PFSK-1 (cell line): ENCODE results near the gene ITGBL1.

Experiments
- FOXP2 ChIP-seq: optimal IDR thresholded peaks from 2 replicates; pipeline ENCODE3; 2011; ENCODE audit warnings: borderline replicate concordance, control low read depth, inconsistent platforms; ENCODE audit not compliant: insufficient read depth; ENCODE audit errors: extremely low read length, extremely low read depth
- POLR2AphosphoS5 ChIP-seq: IDR thresholded peaks from 2 replicates; pipeline ENCODE4 v1.6.1; 2012; ENCODE audit warnings: low read depth, mild to moderate bottlenecking, control low read depth, low read length, moderate library complexity
- SIN3A ChIP-seq: IDR thresholded peaks from 2 replicates; pipeline ENCODE4 v1.6.1; 2012; ENCODE audit warnings: mild to moderate bottlenecking, low read length, moderate library complexity, borderline replicate concordance; ENCODE audit not compliant: insufficient read depth
- TAF1 ChIP-seq: IDR thresholded peaks from 2 replicates; pipeline ENCODE4 v1.6.1; 2012; ENCODE audit warnings: low read length, control low read depth, borderline replicate concordance; ENCODE audit not compliant: insufficient read depth
- TF ChIP-seq, protein P1 (sequence below), 2 experiments: IDR thresholded peaks; 2 replicates each; pipeline versions ENCODE4 v1.6.1 to v1.8.0; 2011 to 2012; ENCODE audit warnings: low read depth in 2 of 2, low read length in 2 of 2, control low read depth in 1 of 2, inconsistent platforms in 1 of 2, mild to moderate bottlenecking in 1 of 2, moderate library complexity in 1 of 2; ENCODE audit not compliant: insufficient read depth in 1 of 2

The ITGBL1 gene

DNA sequence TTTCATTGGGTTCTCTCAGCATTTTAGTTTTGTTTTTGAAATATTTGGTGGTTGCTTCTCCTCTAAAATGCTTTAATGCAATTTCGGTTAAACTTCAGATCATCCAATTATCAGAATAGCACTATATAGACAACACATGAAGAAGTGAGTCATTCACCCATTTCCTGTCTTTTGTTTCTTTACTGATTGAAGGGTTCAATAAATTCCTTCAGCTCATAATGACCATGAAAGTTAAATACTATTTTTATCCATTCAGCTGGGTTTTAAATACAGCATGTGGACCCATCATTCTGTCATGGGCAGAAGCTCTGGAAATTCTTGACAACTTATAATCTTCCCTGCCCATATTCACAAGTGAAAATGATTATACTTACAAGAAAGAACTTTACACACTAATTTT is 187.2 kb downstream of the ITGBL1 start:
- TF ChIP-seq FOXP2 (no peak), POLR2AphosphoS5 (no peak), TAF1 (no peak), SIN3A (no peak)
- TF ChIP-seq, protein P1, sequence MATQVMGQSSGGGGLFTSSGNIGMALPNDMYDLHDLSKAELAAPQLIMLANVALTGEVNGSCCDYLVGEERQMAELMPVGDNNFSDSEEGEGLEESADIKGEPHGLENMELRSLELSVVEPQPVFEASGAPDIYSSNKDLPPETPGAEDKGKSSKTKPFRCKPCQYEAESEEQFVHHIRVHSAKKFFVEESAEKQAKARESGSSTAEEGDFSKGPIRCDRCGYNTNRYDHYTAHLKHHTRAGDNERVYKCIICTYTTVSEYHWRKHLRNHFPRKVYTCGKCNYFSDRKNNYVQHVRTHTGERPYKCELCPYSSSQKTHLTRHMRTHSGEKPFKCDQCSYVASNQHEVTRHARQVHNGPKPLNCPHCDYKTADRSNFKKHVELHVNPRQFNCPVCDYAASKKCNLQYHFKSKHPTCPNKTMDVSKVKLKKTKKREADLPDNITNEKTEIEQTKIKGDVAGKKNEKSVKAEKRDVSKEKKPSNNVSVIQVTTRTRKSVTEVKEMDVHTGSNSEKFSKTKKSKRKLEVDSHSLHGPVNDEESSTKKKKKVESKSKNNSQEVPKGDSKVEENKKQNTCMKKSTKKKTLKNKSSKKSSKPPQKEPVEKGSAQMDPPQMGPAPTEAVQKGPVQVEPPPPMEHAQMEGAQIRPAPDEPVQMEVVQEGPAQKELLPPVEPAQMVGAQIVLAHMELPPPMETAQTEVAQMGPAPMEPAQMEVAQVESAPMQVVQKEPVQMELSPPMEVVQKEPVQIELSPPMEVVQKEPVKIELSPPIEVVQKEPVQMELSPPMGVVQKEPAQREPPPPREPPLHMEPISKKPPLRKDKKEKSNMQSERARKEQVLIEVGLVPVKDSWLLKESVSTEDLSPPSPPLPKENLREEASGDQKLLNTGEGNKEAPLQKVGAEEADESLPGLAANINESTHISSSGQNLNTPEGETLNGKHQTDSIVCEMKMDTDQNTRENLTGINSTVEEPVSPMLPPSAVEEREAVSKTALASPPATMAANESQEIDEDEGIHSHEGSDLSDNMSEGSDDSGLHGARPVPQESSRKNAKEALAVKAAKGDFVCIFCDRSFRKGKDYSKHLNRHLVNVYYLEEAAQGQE (IDR thresholded peaks at IDR 0.05; ENCODE audit: insufficient read depth in 1 of 2, low read depth in 2 of 2, low read length in 2 of 2), result no peak

DNA sequence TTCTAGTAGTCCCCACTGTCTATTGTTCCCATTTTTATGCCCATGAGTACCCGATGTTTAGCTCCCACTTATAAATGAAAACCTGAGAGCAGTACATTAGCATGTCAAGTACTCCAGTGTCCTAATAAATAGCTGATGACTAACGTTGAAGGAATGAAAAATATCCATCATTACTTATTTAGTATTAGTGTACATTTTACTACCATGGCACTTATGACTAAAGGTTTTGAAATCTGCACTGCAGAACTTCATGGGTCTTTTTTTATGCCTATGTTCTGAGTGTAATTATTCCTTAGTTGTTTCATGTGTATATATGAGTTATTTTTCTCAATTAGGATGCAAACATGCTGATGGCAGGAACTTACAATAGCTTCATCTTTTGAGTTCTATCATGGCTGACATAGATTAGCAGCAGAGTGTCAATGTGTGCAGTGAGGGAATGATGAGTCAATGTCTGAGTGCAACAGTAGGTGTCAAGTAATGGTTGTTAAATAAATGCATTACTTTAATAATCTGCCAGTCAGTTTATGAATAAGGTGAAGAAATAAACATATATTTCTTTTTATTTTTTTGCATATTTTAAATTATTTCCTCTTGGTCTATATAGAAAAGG is 188.4 kb downstream of the ITGBL1 start:
- TF ChIP-seq, protein P1 (IDR thresholded peaks at IDR 0.05; ENCODE audit: insufficient read depth in 1 of 2, low read depth in 2 of 2, low read length in 2 of 2), result no peak
- TF ChIP-seq TAF1, result no peak
- TF ChIP-seq SIN3A, result no peak
- no peak for TF ChIP-seq POLR2AphosphoS5
- no peak for TF ChIP-seq FOXP2

DNA sequence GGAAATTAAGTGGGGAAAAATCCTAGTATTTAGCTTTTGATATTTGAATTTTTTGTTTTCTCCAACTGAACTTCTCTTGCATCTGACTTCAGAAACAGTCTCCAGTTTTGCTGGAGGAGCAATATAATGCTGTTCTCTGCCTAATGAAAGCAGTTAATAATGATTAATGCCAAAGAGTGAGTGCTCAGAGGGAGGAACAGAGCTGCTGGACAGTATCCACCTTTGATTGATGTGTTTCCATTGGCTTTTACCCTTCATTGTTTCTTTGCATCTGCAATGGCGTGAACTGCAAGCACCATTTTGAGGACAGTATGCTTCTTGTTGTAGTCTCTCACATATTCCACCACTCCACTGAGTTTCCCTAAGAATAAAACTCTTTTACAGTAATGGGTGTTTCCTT is 193.4 kb downstream of the ITGBL1 start:
- TF ChIP-seq SIN3A (no peak), POLR2AphosphoS5 (no peak), TAF1 (no peak), FOXP2 (no peak)
- TF ChIP-seq, protein P1 (IDR thresholded peaks at IDR 0.05; ENCODE audit: insufficient read depth in 1 of 2, low read depth in 2 of 2, low read length in 2 of 2), result no peak

DNA sequence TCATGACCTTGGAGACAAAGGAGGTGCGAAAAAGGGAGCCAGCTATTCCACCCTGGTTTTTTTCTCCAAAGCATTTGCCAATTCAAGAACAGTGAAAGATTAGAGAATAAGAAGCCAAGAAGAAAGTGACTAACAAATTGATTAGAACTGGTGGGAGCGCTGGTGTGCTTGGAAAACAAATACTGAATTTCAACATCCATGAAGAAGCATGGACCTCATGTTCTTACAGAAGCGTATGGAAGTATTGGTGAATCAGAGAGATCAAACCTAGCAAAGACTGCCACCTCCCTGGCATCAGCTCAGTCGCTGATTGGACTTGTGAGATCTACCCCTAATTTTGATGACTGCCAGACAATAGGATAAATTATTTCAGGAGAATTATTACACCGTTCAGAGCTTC is 195.3 kb downstream of the ITGBL1 start:
- TF ChIP-seq TAF1 (no peak), POLR2AphosphoS5 (no peak), FOXP2 (no peak), SIN3A (no peak)
- TF ChIP-seq, protein P1 (IDR thresholded peaks at IDR 0.05; ENCODE audit: insufficient read depth in 1 of 2, low read depth in 2 of 2, low read length in 2 of 2), result no peak

DNA sequence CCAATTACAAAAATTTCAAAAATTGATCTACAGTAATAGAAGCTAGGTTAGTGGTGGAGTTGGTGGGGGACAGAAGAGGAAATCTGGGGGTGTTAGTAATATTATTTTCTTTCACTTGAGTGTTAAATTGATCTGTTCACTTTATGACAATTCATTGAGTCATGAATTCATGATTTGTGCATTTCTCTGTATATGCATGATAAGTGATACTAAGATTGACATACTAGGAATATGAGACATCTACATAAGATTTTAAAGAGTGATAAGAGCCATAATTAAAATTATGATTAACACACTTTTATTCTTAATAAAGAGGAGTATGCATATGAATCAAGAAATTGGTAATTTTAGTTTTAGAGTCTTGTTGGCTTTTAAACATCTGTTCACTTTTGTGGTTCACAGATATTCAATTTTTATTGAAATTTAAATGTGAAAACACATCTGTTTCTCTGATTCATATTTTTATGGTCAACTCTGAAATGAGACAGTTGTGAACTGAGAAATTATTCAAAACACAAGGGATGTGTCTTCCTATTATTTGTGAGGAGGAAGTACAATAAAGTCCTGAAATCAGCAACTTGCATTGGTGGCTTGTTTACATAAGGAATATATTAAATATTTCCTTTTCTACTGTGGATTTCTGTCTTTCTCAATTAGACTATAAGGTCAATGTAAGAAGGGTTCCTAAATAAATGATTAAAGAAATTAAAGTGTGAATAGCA is 196.5 kb downstream of the ITGBL1 start:
- no peak for TF ChIP-seq FOXP2
- TF ChIP-seq, protein P1 (IDR thresholded peaks at IDR 0.05; ENCODE audit: insufficient read depth in 1 of 2, low read depth in 2 of 2, low read length in 2 of 2), result no peak
- TF ChIP-seq TAF1, result no peak
- no peak for TF ChIP-seq POLR2AphosphoS5
- TF ChIP-seq SIN3A, result no peak
